Naive B cell (primary cell): ENCODE data around the gene STAM. TPM values are rescaled to one million over a fixed set of nuclear protein-coding genes. Genes with fewer than 3 reads are reported as not detected.
"Not testable (repeated sequence)": the region's sequence is repeated elsewhere in the genome, so short reads cannot be mapped to it uniquely, and the experiment has no call there.

Experiments
- ATAC-seq, 2 donors: fragments of 150-1000 bp; cut with Tn5 transposase; 2 replicates each; pipeline ENCODE4 v1.10.0; 2021; ENCODE audit warnings: low read depth in 2 of 2, mild to moderate bottlenecking in 2 of 2, moderate library complexity in 2 of 2
- DNase-seq: peaks from one replicate; pipeline ENCODE4 v3.0.0; 2022
- H3K27ac Mint-ChIP-seq, 6 donors: one replicate each; pipeline ENCODE4 v1.8.0; 2020 to 2022; ENCODE audit warnings: mild to moderate bottlenecking in 6 of 6, mixed read lengths in 6 of 6, moderate library complexity in 5 of 6, inconsistent platforms in 2 of 6
- H3K27me3 Mint-ChIP-seq, 3 donors: one replicate each; pipeline ENCODE4 v1.8.0; 2021 to 2022; ENCODE audit warnings: mixed read lengths in 3 of 3, mild to moderate bottlenecking in 1 of 3
- H3K36me3 Mint-ChIP-seq, 2 donors: one replicate each; pipeline ENCODE4 v1.8.0; 2020 to 2022; ENCODE audit warnings: mixed read lengths in 2 of 2, inconsistent platforms in 1 of 2, mild to moderate bottlenecking in 1 of 2
- H3K4me1 Mint-ChIP-seq, 3 donors: one replicate each; pipeline ENCODE4 v1.8.0; 2020 to 2022; ENCODE audit warnings: mixed read lengths in 3 of 3, inconsistent platforms in 1 of 3, mild to moderate bottlenecking in 1 of 3, moderate library complexity in 1 of 3
- H3K4me3 Mint-ChIP-seq, 8 donors: one replicate each; pipeline ENCODE4 v1.8.0; 2020 to 2022; ENCODE audit warnings: mild to moderate bottlenecking in 8 of 8, mixed read lengths in 8 of 8, moderate library complexity in 8 of 8, inconsistent platforms in 2 of 8
- H3K9me3 Mint-ChIP-seq, 7 donors: one replicate each; pipeline ENCODE4 v1.8.0; 2020 to 2022; ENCODE audit warnings: mixed read lengths in 7 of 7, mild to moderate bottlenecking in 5 of 7, inconsistent platforms in 2 of 7, moderate library complexity in 1 of 7
- polyA plus RNA-seq, 6 donors: library from polyadenylated mRNA; unstranded; fragments of 300-500 nt; fragmentation: Illumina TruSeq; gene quantifications; one replicate each; pipeline ENCODE4 v1.2.3, GENCODE V29; 2021; ENCODE audit warnings: low read depth in 6 of 6

The STAM gene
- polyA plus RNA-seq, 6 donors from 2014 or later: 4.4 to 12.5 (median 7.9) TPM

DNA sequence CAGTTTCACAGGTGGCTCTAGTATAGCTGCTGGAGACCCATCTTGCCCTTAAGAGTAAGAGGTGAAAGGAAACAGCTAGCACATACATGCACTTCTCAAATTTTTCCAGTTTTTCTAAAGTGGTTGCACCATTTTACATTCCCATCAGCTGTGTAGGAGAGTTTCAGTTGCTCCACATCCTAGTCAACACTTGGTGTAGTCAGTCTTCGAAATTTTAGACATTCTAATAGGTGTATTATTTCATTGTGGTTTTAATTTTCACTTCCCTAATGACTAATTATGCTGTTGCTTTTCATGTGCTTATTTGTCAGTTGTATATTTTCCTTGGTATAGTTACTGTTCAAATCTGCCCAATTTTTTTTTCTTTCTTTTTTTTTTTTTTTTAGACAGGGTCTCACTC is 17.3 kb upstream of the STAM start:
- Mint-ChIP-seq H3K27ac (no peak overlapping the region), H3K36me3 (no peaks in the 10 kb centered on the region), H3K4me3 (no peak overlapping the region), H3K9me3 (peaks cover 0 to 2% (median 0%) of the 10 kb centered on the region in 7 donors), H3K27me3 (peaks cover 7 to 23% (median 18%) of the 10 kb centered on the region in 3 donors), H3K4me1 (no peaks in the 10 kb centered on the region)
- ATAC-seq (no peak), DNase-seq (no peak)

DNA sequence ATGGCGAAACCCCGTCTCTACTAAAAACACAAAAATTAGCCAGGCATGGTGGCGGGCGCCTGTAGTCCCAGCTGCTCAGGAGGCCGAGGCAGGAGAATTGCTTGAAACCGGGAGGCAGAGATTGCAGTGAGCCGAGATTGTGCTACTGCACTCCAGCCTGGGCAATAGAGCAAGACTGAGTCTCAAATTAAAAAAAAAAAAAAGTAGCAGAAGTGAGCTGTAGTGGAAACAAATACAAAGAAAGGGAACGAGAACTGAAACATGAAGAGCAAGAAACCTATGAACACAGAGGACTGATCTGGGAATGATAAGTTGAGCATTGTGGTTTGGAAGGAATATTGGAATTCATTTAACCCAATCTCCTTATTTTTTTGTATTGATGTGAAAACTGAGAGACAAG is 11.4 kb upstream of the STAM start:
- not testable (repeated sequence) for H3K36me3 Mint-ChIP-seq, ATAC-seq, H3K9me3 Mint-ChIP-seq, H3K27me3 Mint-ChIP-seq, DNase-seq, H3K27ac Mint-ChIP-seq, H3K4me3 Mint-ChIP-seq, H3K4me1 Mint-ChIP-seq

DNA sequence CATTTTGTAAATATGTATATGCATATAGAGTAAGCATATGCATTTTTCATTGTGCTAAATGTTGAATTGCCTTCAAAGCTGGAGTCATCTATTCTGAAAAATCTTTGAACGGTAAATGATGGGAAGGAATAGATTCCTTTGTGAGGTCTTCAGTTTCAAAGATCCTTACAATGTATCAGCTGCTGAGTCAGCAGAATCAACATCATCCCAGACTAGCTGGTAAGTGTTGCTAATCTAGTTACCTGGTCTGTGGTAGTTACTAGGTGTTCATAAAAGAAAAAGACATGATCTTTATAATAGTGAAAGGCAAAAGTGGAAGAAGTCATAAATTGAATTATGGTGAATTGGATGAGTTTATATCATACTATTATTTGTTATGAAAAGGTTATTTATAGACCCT is 10.6 kb upstream of the STAM start:
- H3K27me3 Mint-ChIP-seq: no peaks in the 10 kb centered on the region
- H3K27ac Mint-ChIP-seq: no peak overlapping the region
- H3K4me3 Mint-ChIP-seq: no peak overlapping the region
- no peaks in the 10 kb centered on the region for H3K9me3 Mint-ChIP-seq
- no peaks in the 10 kb centered on the region for H3K36me3 Mint-ChIP-seq
- ATAC-seq (no peak), DNase-seq (no peak)
- H3K4me1 Mint-ChIP-seq: peaks cover 0 to 4% (median 4%) of the 10 kb centered on the region in 3 donors

DNA sequence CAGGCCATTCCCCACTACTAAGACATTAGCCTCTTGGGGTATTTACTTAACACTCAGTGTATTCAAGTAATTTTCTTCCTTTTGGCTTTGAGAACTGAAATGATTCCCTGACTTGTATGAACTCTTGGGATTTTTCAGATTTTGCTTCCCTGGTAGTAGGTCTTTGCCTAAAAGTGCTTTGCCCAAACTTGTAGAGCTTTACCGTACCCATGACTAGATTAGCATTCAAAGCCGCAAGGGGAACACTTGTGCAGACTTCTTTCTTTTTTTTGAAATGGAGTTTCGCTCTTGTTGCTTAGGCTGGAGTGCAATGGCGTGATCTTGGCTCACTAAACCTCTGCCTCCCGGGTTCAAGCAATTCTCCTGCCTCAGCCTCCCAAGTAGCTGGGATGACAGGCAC is 6.1 kb upstream of the STAM start:
- Mint-ChIP-seq H3K4me3 (peak overlapping the region in 1 of 8 donors; percentile 6), H3K9me3 (peaks cover 0 to 1% (median 0%) of the 10 kb centered on the region in 7 donors), H3K27me3 (no peaks in the 10 kb centered on the region), H3K4me1 (peaks cover 0 to 11% (median 4%) of the 10 kb centered on the region in 3 donors), H3K27ac (peak overlapping the region in 1 of 6 donors; percentile 64), H3K36me3 (peaks cover 0 to 4% of the 10 kb centered on the region in 2 donors)
- ATAC-seq (no peak), DNase-seq (no peak)

DNA sequence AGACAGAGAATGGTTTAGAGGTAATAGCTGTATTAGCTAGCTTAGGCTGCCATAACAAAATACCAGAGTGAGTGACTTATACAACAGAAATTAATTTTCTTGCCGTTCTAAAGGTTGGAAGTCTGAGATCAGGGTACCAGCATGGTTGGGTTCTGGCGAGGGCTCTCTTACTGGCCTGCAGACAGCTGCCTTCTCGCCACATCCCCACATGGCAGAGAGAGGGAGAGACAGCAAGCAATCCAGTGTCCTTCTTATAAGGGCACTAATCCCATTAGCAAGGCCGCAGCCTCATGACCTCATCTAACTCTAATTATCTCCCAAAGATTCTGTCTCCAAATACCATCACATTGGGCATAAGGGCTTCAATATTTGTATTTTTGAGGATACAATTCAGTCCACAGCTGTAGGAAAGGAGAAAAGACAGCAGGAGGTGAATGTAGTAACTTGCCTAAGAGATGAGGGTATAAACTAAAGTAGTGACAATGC is 3.6 kb upstream of the STAM start:
- H3K27ac Mint-ChIP-seq: peak overlapping the region in 1 of 6 donors; percentile 41
- peaks cover 0 to 1% (median 0%) of the 10 kb centered on the region in 7 donors for H3K9me3 Mint-ChIP-seq
- peaks cover 12 to 33% (median 16%) of the 10 kb centered on the region in 3 donors for H3K4me1 Mint-ChIP-seq
- DNase-seq (no peak), ATAC-seq (no peak)
- H3K36me3 Mint-ChIP-seq: peaks cover 0 to 4% of the 10 kb centered on the region in 2 donors
- peak overlapping the region in 1 of 8 donors; percentile 5 for H3K4me3 Mint-ChIP-seq
- no peaks in the 10 kb centered on the region for H3K27me3 Mint-ChIP-seq

DNA sequence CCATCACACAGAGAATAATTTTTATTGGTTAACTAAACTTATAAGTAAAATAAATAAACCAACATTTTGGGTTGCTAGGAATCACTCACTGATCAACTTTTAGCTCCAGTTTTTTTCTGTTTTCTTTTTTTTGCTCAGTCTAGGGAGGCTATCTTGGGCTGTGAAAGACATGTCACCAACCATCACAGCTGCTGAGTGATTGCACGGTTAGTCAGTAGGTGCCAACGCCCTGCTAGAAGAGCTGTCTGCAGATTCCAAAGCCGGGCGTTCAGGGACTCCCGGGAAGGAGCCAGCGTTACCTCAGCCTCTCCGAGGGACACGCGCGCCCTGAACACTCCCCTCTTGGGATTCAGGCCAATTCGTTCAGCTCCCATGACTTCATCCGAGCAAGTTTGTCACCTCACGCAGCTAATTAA is 604 bp upstream of the STAM start:
- ATAC-seq: peak; percentile 10 to 12
- peaks cover 0 to 1% (median 0%) of the 10 kb centered on the region in 7 donors for H3K9me3 Mint-ChIP-seq
- peak overlapping the region; percentile 100 for H3K27ac Mint-ChIP-seq
- H3K4me1 Mint-ChIP-seq: peaks cover 37 to 57% (median 38%) of the 10 kb centered on the region in 3 donors
- peak overlapping the region; percentile 92 to 99 (median 98) for H3K4me3 Mint-ChIP-seq
- no peaks in the 10 kb centered on the region for H3K27me3 Mint-ChIP-seq
- H3K36me3 Mint-ChIP-seq: peaks cover 0 to 10% of the 10 kb centered on the region in 2 donors
- DNase-seq: no peak

DNA sequence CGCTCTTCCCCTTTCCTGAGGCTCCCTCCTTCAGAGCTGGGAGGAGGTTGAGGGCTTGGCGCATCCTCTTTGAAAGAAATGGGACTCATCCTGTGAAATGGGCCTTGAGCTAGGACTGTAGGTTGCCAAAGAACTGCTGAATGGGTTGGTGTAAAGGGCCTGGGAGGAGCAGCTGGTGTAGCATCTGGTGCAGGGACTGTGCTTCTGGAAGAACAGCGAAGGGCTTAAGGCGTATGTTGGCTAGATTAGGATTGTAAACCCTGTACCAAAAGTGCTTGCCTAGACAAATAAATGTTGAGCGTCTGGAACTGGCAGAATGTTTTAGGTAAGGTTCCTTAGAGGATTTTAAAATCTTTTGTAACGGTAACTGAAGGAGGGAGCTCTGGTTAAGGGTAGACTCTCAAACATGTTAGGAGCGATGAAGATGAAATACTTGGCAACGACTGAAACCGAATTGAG is 563 bp downstream of the STAM start:
- Mint-ChIP-seq H3K36me3 (peaks cover 0 to 16% of the 10 kb centered on the region in 2 donors), H3K4me1 (peaks cover 48 to 64% (median 49%) of the 10 kb centered on the region in 3 donors), H3K27ac (peak overlapping the region; percentile 100), H3K9me3 (peaks cover 0 to 1% (median 0%) of the 10 kb centered on the region in 7 donors), H3K27me3 (no peaks in the 10 kb centered on the region), H3K4me3 (peak overlapping the region; percentile 92 to 99 (median 98))
- ATAC-seq: peak; percentile 12 to 20
- DNase-seq: no peak

DNA sequence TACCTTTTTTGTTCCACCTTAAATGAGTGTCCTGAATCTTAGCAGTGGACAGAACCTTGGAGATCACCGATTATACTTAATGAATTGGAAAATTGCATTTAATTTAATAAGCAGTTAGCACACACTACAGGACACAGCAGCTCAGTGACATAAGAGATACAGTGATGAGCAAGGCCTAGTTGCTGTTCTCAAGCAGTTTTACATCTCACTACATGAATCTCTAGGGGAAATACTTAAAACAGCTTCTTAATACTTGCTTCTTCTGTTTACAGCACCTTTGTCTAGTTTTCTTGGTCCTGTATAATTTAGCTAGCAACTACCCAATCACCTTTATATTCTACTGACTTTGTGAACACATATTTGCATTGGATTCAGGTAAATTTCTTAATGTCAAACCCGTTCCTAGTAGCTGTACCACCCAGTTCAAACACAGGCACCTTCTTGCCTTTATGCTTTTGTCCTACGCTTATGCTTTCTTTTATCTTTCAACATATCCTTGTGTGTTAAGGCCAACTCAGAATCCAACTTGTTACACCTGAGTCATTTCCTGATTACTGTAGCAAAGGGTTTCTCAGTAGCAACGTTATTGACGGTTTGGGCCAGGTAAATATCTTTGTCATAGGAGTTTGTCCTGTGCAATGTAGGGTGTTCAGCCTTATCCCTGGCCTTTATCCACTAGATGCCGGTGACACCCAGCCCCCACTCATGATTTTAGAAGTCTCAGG is 1.8 kb downstream of the STAM start:
- peaks cover 0 to 18% of the 10 kb centered on the region in 2 donors for H3K36me3 Mint-ChIP-seq
- H3K4me1 Mint-ChIP-seq: peaks cover 45 to 64% (median 48%) of the 10 kb centered on the region in 3 donors
- no peaks in the 10 kb centered on the region for H3K9me3 Mint-ChIP-seq
- peak overlapping the region in 7 of 8 donors; percentile 51 to 99 (median 98) for H3K4me3 Mint-ChIP-seq
- H3K27me3 Mint-ChIP-seq: no peaks in the 10 kb centered on the region
- ATAC-seq: no peak
- DNase-seq: no peak
- H3K27ac Mint-ChIP-seq: peak overlapping the region in 5 of 6 donors; percentile 7 to 100 (median 39)

DNA sequence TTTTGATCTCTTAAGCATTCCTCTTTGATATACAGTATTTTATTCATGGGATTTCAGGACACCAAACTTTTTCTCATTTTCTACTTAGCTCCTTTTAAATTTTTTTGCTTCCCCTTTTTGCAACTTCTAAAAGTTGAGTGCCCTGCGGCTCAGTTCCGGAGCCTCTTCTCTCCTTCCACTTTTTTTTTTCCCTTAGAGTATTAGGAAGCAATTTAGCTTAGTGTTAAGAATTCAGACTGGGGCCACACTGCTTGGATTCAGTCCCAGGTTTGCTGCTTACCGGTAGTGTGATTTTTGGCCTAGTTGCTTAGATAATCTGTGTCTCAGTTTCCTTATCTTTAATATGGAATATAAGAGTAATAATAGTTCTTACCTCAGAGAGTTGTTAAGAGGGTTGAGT is 3.4 kb downstream of the STAM start:
- Mint-ChIP-seq H3K27ac (peak overlapping the region in 3 of 6 donors; percentile 36 to 72 (median 52)), H3K27me3 (no peaks in the 10 kb centered on the region), H3K4me1 (peaks cover 52 to 61% (median 57%) of the 10 kb centered on the region in 3 donors), H3K9me3 (no peaks in the 10 kb centered on the region), H3K4me3 (peak overlapping the region in 6 of 8 donors; percentile 5 to 83 (median 65)), H3K36me3 (peaks cover 0 to 18% of the 10 kb centered on the region in 2 donors)
- DNase-seq (no peak), ATAC-seq (no peak)

DNA sequence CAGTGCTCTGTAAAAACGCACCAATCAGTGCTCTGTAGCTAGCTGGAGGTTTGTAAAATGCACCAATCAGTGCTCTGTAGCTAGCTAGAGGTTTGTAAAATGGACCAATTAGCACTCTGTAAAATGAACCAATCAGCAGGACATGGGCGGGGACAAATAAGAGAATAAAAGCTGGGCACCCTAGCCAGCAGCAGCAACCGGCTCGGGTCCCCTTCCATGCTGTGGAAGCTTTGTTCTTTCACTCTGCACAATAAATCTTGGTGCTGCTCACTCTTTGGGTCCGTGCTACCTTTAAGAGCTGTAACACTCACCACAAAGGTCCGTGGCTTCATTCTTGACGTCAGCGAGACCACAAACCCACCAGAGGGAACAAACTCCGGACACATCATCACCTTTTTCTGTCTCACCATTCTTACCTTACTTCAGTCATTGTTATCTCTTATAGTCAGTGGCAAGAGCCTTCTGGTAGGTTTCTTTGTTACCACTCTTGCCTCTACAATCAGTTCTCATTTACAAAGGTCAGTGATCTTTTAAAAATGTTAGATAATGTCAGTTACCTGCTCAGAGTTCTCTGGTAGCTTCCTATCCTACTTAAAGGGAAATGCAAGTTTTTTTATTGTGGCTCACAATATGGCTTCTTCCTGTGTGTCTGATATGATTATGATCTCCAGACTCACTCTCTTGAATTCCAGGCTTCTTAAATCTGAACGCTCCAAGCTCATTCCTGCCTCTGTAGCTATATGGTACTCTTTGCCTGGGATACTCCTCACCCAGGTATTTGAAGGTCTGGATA is 4.5 kb downstream of the STAM start:
- Mint-ChIP-seq H3K4me1 (peaks cover 52 to 57% (median 53%) of the 10 kb centered on the region in 3 donors), H3K9me3 (peaks cover 0 to 9% (median 6%) of the 10 kb centered on the region in 7 donors), H3K4me3 (peak overlapping the region in 2 of 8 donors; percentile 30 to 83), H3K27ac (peak overlapping the region in 4 of 6 donors; percentile 18 to 78 (median 62)), H3K27me3 (no peaks in the 10 kb centered on the region), H3K36me3 (peaks cover 0 to 26% of the 10 kb centered on the region in 2 donors)
- DNase-seq (peak; percentile 27), ATAC-seq (no peak)

DNA sequence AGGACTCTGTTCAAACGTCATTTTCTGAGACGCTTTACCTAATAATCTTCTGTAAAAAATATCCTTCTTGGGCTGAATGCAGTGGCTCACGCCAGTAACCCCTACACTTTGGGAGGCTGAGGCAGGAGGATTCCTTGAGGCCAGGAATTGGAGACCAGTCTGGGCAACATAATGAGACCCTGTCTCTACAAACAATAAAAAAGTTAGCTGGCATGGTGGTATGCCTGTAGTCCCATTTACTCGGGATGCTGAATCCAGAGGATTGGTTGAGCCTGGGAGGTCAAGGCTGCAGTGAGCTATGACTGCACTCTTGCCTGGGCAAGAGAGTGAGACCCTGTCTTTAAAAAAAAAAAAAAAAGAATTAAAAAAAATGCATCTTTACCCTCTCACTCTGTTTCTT is 5.1 kb downstream of the STAM start:
- peaks cover 2 to 13% (median 7%) of the 10 kb centered on the region in 7 donors for H3K9me3 Mint-ChIP-seq
- H3K4me3 Mint-ChIP-seq: peak overlapping the region in 1 of 8 donors; percentile 61
- H3K27ac Mint-ChIP-seq: peak overlapping the region in 4 of 6 donors; percentile 27 to 78 (median 52)
- peaks cover 0 to 31% of the 10 kb centered on the region in 2 donors for H3K36me3 Mint-ChIP-seq
- H3K4me1 Mint-ChIP-seq: peaks cover 51 to 62% (median 53%) of the 10 kb centered on the region in 3 donors
- H3K27me3 Mint-ChIP-seq: no peaks in the 10 kb centered on the region
- DNase-seq: no peak
- ATAC-seq: no peak

DNA sequence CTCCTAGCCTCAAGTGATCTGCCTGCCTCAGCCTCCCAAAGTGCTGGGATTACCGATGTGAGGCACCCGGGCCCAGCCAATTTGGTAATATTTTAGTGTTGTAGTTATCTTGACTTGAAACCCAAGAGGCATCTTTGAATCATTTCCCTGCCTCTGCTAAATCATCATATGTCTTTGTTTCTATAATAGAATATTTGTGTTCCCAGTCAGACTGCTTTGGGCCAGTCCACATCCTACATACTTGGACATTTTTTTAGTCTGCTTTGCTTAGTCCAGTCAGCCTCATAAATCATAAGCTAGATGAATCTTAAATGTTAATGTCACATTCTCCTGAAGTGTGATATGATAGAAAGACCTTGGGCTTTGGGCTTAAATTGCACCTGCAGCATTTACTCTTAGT is 5.9 kb downstream of the STAM start:
- Mint-ChIP-seq H3K4me3 (peak overlapping the region in 1 of 8 donors; percentile 30), H3K9me3 (peaks cover 2 to 13% (median 7%) of the 10 kb centered on the region in 7 donors), H3K36me3 (peaks cover 0 to 31% of the 10 kb centered on the region in 2 donors), H3K27me3 (no peaks in the 10 kb centered on the region), H3K27ac (peak overlapping the region in 2 of 6 donors; percentile 3 to 36), H3K4me1 (peaks cover 48 to 60% (median 50%) of the 10 kb centered on the region in 3 donors)
- no peak for DNase-seq
- ATAC-seq: no peak

DNA sequence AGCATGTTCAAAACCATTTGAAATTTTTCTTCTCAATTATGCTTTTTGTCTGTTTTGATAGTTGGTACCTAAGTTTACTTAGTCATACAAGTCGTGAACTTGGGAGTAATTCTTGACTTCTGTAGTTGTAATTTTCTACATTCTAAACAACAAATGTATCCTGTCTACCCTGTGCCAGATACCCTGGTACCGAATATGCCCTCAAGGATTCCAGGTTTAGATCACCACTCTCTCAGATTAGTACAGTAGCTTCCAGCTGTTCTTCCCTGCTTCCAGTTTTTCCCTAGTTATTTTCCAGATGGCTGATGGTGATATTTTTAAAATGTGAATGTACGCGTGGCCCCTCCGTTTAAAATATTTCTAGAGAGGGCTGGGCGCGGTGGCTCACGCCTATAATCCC is 6.5 kb downstream of the STAM start:
- DNase-seq (no peak), ATAC-seq (no peak)
- no peaks in the 10 kb centered on the region for H3K27me3 Mint-ChIP-seq
- H3K36me3 Mint-ChIP-seq: peaks cover 0 to 31% of the 10 kb centered on the region in 2 donors
- H3K27ac Mint-ChIP-seq: peak overlapping the region in 1 of 6 donors; percentile 87
- H3K4me1 Mint-ChIP-seq: peaks cover 48 to 60% (median 50%) of the 10 kb centered on the region in 3 donors
- H3K4me3 Mint-ChIP-seq: peak overlapping the region in 1 of 8 donors; percentile 30
- H3K9me3 Mint-ChIP-seq: peaks cover 2 to 13% (median 7%) of the 10 kb centered on the region in 7 donors
